Prostate gland (tissue), 2 donors: Measurements from ENCODE around the gene LGALS9. TPM values are rescaled to one million over a fixed set of nuclear protein-coding genes. Genes with fewer than 3 reads are reported as not detected.
"Not testable (repeated sequence)": the region's sequence is repeated elsewhere in the genome, so short reads cannot be mapped to it uniquely, and the experiment has no call there.

Experiments
- DNase-seq: peaks from one replicate; pipeline ENCODE4 v3.0.0-alpha.2; 2019; ENCODE audit warnings: low spot score
- H3K27ac ChIP-seq, 2 donors: fragments of 200-600 bp; sonication (generic); 2 replicates each; pipeline ENCODE4 v1.5.1; 2017 to 2019
- H3K27me3 ChIP-seq: fragments of 200-600 bp; sonication (generic); replicated peaks from 2 replicates; pipeline ENCODE4 v1.5.1; 2019; ENCODE audit not compliant: insufficient read depth
- H3K36me3 ChIP-seq, 2 donors: fragments of 200-600 bp; sonication (generic); 1 replicate in 1 of 2; 2 replicates in 1 of 2; pipeline versions ENCODE4 v1.5.1 to v1.8.1; 2017 to 2019
- H3K4me1 ChIP-seq: fragments of 200-600 bp; sonication (generic); replicated peaks from 2 replicates; pipeline ENCODE4 v1.5.1; 2019
- H3K4me3 ChIP-seq, 2 donors: fragments of 200-600 bp; sonication (generic); 2 replicates each; pipeline ENCODE4 v1.5.1; 2017 to 2019
- H3K9me3 ChIP-seq: fragments of 200-600 bp; sonication (generic); 2 replicates; pipeline ENCODE4 v1.5.1; 2017
- POLR2A ChIP-seq: fragments of 450-650 bp; IDR thresholded peaks from one replicate; pipeline ENCODE4 v1.6.1; 2016; ENCODE audit warnings: antibody characterized with exemption, mild to moderate bottlenecking
- POLR2AphosphoS5 ChIP-seq: sonication (generic); formaldehyde crosslinking; IDR thresholded peaks from one replicate; pipeline ENCODE4 v1.6.1; 2017; ENCODE audit warnings: antibody characterized with exemption
- WGBS: methylation state at CpG from one replicate; pipeline ENCODE4 v1.1.5; 2018; 5-methylcytosine and 5-hydroxymethylcytosine counted together
- intact Hi-C: fragments of 100-400 bp; cut with DNase I; formaldehyde crosslinking; loops from one replicate; pipeline ENCODE4 v1.14.2; 2022
- total RNA-seq, 2 donors: library from RNA; depleted of rRNA; stranded (reverse); fragments of >200 nt; gene quantifications; one replicate each; pipeline ENCODE4 v1.1.0, GENCODE V29; 2016
- TF ChIP-seq, protein P1 (sequence below), 4 experiments: fragments of 200-600 bp in 2 of 4; fragments of 450-650 bp in 2 of 4; sonication (generic) in 2 of 4; IDR thresholded peaks; 1 replicate in 3 of 4; 2 replicates in 1 of 4; pipeline ENCODE4 v1.5.1; 2016 to 2019; ENCODE audit warnings: antibody characterized with exemption in 4 of 4, mild to moderate bottlenecking in 2 of 4, moderate library complexity in 2 of 4

LGALS9 gene
- total RNA-seq, 2 donors from 2014 or later = 7.2 to 16.7 TPM

DNA sequence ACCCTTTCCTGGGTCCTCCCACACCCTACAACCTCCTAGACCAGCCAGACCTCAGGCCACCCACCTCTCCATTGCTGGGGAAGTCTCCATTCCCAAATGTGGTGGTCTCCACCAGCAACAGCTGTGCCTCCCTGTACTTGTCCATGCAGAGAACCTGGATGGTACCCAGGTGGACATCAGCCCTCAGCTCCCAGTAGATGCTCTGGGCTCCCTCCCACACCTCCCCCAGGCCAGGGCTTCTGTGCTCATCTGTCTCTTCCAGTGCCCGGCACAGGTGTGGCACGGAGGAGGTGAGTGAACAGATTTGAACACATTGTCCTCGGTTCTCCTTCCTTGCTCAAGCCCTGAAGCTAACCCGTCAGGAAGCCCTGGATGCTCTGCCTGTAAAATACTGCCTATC lies 34.6 kb downstream of the LGALS9 start:
- Histone ChIP-seq H3K4me1 (no peaks in the 10 kb centered on the region), H3K27ac (no peak overlapping the region), H3K36me3 (no peaks in the 10 kb centered on the region), H3K27me3 (no peaks in the 10 kb centered on the region), H3K9me3 (no peaks in the 10 kb centered on the region), H3K4me3 (no peak overlapping the region)
- no peak for DNase-seq
- 80% methylated on average over 4 of the region's 4 CpGs for whole genome bisulfite sequencing
- TF ChIP-seq POLR2A = no peak
- TF ChIP-seq, protein P1, sequence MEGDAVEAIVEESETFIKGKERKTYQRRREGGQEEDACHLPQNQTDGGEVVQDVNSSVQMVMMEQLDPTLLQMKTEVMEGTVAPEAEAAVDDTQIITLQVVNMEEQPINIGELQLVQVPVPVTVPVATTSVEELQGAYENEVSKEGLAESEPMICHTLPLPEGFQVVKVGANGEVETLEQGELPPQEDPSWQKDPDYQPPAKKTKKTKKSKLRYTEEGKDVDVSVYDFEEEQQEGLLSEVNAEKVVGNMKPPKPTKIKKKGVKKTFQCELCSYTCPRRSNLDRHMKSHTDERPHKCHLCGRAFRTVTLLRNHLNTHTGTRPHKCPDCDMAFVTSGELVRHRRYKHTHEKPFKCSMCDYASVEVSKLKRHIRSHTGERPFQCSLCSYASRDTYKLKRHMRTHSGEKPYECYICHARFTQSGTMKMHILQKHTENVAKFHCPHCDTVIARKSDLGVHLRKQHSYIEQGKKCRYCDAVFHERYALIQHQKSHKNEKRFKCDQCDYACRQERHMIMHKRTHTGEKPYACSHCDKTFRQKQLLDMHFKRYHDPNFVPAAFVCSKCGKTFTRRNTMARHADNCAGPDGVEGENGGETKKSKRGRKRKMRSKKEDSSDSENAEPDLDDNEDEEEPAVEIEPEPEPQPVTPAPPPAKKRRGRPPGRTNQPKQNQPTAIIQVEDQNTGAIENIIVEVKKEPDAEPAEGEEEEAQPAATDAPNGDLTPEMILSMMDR (IDR thresholded peaks at IDR 0.05) = no peak
- TF ChIP-seq POLR2AphosphoS5 = no peak
- intact Hi-C loops = loop anchor here (10.0 kb wide), 1 partner anchor 219 kb away; no protein-coding TSS in a partner anchor

DNA sequence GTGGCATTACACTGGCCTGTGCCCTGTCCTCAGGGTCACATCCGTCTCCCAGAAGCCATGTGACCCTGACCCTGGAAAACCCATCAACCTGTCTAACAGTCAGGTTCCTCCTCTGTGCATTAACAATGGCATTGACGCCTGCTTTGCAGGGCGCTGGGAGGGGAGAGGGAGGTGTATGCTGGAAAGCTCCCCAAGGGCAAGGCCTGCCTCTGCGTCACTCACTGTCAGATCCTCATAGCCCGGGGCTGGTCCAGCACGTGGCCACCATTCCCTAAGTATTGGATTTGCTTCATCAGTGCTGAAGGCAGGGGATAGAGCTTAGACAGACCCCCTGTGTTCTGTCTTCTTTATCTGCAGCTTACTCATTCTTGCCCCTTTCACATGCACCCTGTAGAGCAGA lies 35.3 kb downstream of the LGALS9 start:
- H3K4me3 ChIP-seq, H3K36me3 ChIP-seq, H3K27me3 ChIP-seq, H3K9me3 ChIP-seq, H3K27ac ChIP-seq, DNase-seq, H3K4me1 ChIP-seq: not testable (repeated sequence)
- WGBS = 82% methylated on average over 4 of the region's 6 CpGs
- intact Hi-C loops = loop anchor here (10.0 kb wide), 1 partner anchor 219 kb away; no protein-coding TSS in a partner anchor

DNA sequence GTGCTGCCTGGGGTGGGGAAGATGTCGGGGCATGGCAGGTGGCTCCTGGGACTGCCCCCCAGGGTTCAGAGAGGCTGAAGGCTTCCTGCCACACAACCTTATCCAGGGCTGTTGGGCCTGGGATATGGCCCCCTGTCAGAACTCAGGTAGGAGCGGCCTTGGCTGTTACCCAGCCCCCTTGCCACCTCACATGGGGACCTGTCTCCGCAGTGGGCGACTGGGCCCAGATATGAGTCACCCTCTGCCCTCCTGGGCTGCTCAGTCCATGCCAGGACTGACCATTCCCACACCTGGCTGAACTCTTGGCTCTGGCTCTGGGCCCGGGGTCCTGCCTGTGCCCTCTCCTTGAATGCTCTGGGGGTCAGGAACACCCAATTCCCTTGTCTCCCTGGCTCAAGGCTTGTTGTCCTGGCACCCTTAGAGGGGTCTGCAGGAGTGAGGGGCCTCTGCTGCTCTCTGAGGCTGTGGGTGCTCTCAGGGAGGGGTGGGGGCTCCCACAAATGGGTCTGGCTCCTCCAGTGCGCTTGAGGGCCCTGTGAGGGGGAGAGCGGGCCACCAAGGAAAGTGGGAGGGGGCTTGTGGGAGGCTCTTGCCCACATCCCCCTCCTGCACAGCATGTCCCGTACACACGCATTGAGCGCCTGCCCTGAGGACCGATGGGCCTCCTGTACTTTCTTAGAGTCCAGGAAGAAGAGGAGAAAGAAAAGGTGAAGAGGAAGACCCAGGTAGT lies 36.0 kb downstream of the LGALS9 start:
- no peaks in the 10 kb centered on the region for H3K27me3 ChIP-seq
- intact Hi-C loops = loop anchor here (10.0 kb wide), 1 partner anchor 218 kb away; no protein-coding TSS in a partner anchor
- TF ChIP-seq, protein P1 (IDR thresholded peaks at IDR 0.05) = no peak
- TF ChIP-seq POLR2A (no peak), POLR2AphosphoS5 (no peak)
- no peaks in the 10 kb centered on the region for H3K36me3 ChIP-seq
- no peaks in the 10 kb centered on the region for H3K4me1 ChIP-seq
- no peak for DNase-seq
- no peak overlapping the region for H3K4me3 ChIP-seq
- H3K27ac ChIP-seq = no peak overlapping the region
- WGBS = 87% methylated on average over 11 of the region's 11 CpGs
- no peaks in the 10 kb centered on the region for H3K9me3 ChIP-seq

DNA sequence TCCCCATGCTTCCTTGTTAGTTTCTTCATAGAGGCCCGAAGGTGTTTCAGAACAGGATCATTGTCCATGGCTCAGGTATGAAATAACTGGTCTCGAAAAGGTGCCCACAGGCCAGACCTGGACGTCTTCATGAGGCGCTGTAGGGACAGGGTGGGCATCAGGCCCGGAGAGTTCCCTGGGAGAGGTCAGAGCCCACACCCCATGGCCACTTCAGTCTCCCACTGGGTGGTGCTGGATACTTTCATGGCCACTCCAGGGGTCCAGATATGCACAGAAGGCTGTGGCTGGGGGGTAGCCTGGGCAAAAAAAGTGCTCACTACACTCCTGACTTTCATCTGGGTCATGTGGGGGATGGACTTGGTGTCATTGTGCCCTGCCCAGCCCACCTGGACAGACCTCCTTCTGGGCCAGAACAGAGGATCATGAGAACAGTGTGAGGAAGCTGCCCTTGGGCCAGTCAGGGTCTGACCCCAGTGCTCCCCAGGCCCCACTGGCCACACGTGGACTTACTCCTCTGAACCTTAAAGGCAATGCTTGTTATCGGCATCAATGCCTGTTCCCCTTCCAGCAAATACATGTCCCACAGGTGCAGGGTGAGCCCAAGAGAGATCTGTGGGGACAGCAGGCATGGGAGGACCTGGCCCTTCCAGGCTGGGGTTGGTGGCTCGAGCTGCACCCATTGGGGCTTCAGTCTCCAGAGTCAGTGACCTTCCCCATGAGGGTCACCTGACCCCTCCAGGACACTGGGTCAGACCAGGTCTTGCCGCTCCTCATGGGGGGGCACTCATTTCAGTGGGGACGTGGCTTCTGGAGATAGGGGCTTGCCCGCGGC lies 36.9 kb downstream of the LGALS9 start:
- H3K36me3 ChIP-seq = no peaks in the 10 kb centered on the region
- no peak overlapping the region for H3K27ac ChIP-seq
- 95% methylated on average over 12 of the region's 12 CpGs for WGBS
- no peaks in the 10 kb centered on the region for H3K9me3 ChIP-seq
- no peak for DNase-seq
- TF ChIP-seq POLR2A = no peak
- TF ChIP-seq, protein P1 (IDR thresholded peaks at IDR 0.05) = no peak
- no peak for TF ChIP-seq POLR2AphosphoS5
- intact Hi-C loops = loop anchor here (10.0 kb wide), 1 partner anchor 217 kb away; no protein-coding TSS in a partner anchor
- H3K4me3 ChIP-seq = no peak overlapping the region
- no peaks in the 10 kb centered on the region for H3K4me1 ChIP-seq
- no peaks in the 10 kb centered on the region for H3K27me3 ChIP-seq

DNA sequence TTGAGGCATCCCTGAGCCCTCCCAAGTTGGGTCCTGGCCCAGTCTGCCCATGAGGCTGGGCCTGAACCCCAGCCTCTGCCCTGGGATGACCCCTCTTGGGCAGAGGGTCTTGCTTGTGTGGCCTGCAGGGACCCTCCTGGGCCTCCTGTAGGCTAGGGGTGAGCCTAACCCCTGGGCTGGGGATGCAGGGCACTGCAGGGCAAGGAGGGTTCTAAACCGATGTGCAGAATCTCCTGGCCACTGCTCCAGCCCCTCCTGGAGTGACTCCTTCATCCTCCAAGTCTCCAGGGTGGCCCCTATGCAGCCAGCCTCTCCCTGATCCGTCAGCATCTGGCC lies 37.5 kb downstream of the LGALS9 start:
- no peak for DNase-seq

More for the DNA sequence above, 37.5 kb downstream of the LGALS9 start:
- Histone ChIP-seq H3K27ac (no peak overlapping the region), H3K27me3 (no peaks in the 10 kb centered on the region), H3K9me3 (no peaks in the 10 kb centered on the region), H3K4me1 (no peaks in the 10 kb centered on the region), H3K36me3 (no peaks in the 10 kb centered on the region), H3K4me3 (no peak overlapping the region)
- intact Hi-C loops = loop anchor here (10.0 kb wide), 1 partner anchor 216 kb away; no protein-coding TSS in a partner anchor
- TF ChIP-seq POLR2AphosphoS5 (no peak), POLR2A (no peak)
- TF ChIP-seq, protein P1 (IDR thresholded peaks at IDR 0.05) = no peak
- 84% methylated on average over 2 of the region's 2 CpGs for WGBS
